SIG-M5 treated with dmso at 0.1 percent for 504 hours (cell line): ENCODE data around the gene ADAMTS7.
"Not testable (repeated sequence)": the region's sequence is repeated elsewhere in the genome, so short reads cannot be mapped to it uniquely, and the experiment has no call there.

Experiments
- DNase-seq: peaks from one replicate; lab custom pipeline; 2025; ENCODE audit not compliant: unreplicated experiment; lab: John Stamatoyannopoulos, UW

Gene ADAMTS7

DNA sequence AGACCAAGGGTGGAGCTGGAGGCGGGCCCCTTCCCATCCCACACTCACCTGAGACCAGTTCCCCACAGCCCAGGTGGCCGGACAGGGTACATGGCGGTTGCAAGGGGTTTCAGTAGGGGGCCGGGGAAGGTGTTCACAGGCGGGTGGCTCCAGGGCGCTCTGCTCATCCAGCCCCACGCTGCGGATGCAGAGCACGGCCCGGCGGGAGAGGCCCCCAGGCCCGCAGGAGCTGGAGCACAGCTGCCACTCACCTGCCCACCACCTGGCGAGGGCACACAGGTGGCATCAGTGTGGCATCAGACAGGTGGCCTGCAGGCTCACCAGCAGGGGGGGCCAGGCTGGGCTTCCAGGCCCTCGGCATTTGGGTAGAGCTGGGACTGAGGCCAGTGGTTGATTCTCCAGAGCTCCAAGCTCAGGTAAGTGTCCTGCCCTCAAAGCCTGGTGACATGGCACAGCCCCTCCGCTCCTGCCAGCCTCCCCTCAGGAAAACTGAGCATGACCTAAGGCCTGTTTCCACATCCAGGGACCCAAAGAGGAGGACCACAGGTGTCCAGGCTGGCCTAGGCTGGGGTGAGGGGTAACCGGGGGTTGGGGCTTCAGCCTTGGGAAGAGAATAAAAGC is 43.8 kb downstream of the ADAMTS7 start:
- DNase-seq, result no peak

DNA sequence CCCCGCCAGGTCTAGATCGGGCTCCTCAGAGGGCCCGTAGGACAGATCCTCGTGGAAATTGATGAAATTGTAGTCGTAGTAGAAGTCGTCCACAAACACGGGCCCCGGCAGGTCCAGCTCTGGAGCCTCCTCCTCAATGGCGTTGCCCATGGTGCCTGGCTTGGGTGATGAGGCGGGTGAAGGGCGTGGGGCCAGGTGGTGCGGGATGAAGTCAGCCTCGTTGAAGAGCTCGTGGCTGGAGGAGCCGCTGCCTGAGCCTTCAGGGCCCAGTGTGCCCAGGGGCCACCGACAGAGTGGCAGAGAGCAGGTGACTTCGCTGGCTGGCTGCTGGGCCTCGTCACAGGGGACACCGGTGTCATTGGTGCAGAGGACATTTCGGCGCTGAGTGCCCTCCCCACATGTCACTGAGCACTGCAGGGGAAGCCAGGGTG is 44.6 kb downstream of the ADAMTS7 start:
- not testable (repeated sequence) for DNase-seq

DNA sequence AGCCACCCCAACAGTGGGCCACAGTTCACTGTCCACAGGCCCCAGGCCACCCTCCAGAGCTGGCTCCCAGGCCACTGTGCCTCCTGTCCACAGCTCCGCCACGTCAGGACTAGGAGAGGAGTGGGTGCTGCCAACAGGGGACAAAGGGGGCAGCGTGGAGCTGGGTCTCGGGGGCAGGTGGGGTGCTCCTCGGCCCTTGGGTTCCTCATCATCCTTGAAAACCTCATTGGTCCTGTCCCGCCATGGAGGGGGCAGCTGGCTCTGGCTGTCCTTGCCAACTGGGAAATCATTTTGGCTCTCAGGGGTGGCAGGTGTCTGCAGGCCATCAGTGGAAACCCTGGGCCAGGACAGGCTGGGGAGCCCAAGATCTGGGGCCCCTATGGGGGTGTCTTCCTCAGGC is 45.2 kb downstream of the ADAMTS7 start:
- DNase-seq, result no peak

DNA sequence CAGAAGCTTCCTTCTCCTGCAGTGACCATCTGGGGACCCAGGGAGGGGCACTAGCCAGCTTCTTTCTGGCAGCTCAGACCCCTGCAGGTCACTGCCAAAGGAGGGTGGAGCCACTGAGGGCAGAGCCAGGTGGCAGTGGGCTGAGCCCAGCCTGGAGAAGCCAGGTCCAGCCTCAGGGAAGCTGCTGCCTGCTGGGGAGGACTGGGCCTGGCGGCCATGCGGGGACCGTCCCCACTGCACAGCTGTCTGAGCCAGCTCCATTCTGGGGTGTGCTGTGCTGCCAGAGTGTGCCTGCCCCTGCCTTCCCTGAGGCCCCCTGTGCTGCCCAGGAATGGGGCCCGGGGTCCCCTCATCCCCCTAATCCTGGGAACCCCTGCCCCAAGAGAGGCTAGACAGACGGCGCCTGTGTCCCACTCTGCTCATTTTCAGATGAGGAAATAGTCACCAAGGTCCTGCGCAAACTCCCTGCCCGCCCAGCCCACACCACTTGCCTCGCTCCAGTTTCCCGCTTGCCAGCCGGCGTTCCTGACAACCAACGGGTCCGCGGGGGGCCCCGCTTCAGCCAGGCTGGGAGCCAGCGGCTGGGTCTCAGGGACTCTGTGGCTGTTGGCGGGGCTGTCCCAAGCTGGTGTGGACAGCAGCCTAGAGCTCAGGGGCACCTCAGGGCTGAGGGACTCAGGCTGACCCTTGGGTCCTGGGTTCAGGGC is 46.0 kb downstream of the ADAMTS7 start:
- DNase-seq, result not testable (repeated sequence)

DNA sequence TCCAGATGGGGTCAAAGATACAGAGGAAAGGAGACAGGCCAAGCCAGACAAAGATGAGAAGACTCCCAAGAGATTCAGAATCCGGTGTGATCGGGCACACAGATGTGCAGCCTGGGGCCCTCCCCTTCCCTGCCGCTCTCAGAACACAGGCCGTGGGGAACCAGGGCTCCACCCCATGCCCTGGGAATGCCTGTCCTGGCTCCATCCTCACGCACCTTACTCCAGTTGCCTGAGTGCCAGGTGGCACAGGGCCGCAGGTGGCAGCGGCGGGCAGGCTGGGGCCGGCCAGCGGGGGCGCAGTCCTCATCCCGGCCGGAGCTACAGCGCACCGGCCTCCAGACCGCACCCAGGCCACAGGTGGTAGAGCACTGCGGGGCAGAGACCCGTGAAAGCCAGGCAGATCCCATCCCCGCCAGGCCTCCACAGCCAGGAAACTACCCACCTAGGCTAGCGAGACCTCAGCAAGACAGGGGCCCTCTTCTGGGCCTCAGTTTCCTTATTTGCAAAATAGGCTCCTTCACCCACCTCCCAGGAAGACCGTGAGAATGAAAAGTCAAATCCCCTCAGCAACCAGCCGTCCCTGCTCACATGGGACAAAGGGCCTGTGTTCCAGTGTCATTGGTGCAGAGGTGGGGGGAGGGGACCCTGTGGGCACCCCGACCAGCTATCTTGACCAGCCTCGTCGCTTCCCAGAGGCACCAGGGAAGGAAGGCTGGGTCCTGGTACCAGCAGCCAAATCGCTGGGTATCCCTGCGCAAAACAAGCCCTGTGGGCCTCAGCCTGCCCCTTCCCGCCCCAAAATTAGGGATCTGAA is 46.7 kb downstream of the ADAMTS7 start:
- DNase-seq, result not testable (repeated sequence)

DNA sequence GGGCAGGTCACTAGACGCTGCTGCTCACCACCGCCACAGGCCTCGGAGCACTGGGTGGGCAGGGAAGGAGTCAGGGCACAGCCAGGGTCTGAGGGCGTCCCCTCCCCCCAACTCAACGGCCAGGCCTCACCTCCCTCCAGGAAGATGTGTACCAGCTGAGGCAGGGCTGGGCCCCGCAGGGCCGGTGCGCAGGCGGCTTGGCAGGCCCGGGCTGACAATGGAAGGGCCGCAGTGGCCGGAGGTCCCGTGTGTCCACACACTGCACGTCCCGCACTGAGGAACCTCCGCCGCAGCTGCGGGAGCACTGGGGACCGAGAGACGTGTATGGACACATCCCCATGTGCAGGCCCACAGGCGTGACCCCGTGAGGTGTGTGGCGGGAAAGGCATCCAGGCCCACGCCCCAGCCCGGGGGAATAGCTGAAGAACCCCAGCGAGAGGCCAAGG is 47.4 kb downstream of the ADAMTS7 start:
- DNase-seq, result no peak

DNA sequence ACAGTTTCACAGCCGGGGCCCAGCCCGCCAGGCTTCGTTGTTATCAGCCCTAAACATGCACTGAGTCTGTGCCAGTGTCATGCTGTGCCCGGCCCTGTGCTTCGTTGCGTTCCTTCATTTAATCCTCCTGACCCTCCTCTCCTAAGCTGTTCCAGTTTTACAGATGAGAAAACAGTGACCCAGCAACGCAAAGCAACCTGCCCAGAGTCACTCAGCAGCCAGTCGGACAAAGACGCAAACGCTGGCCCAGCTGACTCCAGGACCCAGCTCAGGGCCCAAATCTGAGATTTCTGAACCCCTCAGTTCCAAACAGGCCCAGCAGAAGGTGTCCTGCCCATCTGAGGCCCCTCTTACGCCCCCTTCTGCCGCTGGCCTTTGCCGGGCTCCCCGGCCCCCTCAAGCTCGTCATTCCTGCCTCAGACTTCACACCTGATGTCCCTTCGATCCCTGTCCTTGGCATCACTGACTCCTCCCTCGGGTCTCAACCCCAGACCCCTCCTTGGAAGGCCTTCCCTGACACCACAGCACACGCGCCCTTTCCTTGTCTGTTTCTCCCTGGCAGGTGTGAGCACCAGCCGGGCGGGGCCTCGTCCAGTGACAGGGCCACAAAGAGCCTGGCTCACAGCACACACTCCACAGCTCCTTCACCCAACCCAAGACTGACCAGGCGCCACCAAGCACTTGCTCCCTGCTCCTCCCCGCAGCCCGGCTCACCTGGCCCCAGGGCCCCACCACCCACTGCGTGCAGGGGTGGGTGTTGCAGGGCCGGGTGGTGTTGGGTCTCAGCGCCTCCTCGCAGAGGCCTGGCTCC is 48.1 kb downstream of the ADAMTS7 start:
- no peak for DNase-seq

DNA sequence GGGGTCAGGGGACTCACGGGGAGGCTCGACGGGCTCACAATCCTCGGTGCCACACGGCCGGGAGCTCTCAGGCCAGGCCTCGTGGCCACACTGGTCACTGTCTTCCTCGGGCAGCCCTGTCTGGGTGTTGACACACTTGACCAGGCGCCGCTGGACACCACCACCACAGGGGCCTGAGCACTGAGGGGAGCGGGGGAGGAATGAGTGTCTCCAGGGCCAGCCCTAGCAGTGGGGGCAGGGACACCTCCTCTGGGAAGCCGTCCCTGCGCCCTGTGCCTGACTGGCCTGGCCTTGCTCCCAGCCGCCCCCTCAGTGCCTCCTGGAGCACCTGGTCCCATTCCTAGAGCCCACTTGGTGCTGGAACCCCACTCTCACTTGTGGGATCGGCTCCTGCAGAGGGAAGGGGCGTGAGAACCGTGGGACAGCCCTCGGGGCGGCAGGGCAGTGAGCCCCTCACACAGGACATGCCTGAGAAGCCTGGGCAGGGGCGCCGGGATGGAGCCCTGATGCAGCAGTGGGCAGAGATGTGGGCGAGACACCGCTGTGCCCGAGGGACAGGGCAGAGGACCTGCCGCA is 48.8 kb downstream of the ADAMTS7 start:
- not testable (repeated sequence) for DNase-seq

DNA sequence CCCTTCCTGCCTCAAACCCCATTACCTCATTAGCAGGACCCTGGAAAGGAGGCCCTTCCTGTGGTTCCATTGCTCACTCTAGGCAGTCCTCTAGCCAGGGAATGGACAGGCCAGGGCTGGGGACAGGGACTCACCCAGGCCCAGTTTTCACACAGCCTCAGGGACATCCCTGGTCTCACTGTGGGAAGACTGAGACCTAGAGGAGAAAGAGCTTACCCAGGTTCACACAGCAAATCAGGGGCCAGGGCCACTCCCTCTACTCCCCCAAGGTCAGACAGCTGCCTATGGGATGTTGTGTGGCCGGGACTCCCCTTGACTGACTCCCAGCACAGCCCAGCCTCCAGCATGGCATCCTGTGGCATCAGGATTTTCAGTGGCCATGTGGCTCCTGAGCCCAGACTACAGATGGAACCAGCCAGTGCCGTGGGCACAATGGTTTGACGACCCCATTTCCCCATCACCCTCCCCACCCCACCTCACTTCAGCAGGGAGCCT is 49.3 kb downstream of the ADAMTS7 start:
- no peak for DNase-seq

DNA sequence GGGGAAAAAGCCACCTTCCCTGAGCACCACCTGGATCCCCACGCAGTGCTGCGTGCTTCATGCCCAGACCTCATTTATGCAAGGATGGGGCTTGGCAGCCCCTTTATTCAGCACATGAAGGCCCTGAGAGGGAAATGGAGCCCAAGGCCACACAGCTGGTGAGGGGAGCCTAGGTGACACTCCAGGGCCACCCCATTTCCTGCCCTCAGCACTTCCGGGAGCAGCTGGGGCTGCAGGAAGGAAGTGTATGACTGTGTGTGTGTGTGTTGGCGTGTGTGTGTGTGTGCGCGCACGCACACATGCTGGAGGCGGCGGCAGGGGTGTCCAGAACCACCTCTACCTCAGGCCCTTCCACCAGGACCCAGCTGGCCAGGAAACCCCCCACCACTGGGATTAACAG is 49.8 kb downstream of the ADAMTS7 start:
- not testable (repeated sequence) for DNase-seq

DNA sequence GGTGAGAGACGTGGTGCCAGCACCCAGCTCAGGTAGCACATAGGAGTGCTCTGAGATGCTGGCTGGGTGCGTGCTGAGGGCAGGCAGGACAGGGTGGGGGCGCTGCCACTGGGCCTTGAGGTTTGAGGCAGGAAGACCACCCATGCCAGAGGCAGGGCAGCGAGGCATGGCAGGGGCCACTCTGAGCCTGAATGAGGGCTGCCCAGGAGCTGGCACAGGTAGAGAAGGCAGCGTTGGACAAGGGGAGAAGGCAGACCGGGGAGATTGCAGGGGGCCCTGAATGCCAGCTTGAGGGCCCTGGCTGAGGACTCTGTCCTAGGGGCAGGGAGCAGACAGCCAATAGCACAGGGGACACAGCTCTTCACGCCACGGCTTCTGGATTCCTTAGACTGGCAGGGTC is 50.2 kb downstream of the ADAMTS7 start:
- DNase-seq, result no peak

DNA sequence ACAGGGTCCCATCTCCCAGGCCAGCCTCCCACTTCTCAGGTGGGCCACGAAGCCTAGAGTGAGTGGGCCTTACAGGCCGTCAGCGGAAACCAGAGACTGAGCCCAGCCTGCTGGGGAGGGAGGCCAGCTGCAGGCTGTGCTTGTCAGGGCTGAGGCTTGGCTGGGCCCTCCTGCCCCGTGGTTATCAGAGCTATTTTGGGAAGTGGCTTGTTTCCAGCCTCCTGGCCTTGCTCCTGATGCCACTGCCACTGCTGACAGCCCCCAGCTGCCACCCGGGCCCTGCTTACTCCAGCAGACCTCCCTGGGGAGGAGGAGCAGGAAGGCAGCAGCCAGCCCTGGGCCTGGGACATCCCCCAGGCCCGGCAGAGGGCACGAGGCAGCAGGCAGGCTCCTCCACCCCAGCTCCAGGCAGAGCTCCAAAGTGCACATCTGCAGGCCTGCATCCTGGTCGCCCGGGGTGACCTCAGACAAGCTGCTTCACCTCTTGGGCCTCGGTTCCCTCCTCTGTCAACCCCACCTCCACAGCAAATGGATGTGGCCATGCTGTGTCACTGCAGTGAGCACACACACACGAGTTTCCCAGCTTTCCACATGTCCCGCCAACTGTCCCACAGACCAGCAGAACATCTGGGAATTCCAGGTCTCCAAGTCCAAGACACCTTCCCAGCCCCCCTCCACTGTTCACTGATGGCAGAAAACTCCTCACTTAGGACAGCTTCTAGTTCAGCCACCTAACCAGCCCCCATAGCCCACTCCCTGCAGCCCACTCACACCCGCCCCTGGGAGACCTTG is 51.0 kb downstream of the ADAMTS7 start:
- DNase-seq, result not testable (repeated sequence)

DNA sequence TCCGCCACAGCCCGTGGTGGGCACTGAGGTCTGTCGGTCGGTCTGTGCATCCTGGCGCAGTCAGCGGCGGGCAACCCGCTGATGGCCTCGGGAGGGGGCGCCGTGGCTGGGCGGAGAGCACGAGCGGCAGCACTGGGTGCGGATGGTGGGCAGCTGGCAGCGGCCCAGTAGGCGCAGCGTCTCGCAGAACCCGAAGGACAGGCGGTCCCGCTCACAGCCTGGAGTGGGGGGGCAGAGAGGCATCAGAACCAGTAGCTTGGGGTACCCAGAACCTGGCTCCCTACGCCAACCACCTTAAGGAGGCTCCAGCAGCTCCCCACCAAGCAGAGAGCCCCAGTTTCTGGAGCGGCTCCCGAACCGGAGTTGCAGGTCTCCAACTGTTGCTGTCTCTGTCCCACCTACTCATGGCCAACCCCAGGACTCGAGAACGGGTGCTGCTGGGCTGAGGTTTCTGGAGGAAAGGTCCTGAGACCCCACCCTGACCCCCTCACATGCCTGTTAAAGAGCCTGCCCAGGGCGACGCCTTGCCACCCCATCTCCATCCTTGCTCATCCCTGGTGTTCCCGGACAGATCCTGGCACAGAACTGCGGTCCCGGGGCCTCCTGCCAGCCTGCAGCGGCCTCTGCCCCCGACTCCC is 51.8 kb downstream of the ADAMTS7 start:
- not testable (repeated sequence) for DNase-seq

DNA sequence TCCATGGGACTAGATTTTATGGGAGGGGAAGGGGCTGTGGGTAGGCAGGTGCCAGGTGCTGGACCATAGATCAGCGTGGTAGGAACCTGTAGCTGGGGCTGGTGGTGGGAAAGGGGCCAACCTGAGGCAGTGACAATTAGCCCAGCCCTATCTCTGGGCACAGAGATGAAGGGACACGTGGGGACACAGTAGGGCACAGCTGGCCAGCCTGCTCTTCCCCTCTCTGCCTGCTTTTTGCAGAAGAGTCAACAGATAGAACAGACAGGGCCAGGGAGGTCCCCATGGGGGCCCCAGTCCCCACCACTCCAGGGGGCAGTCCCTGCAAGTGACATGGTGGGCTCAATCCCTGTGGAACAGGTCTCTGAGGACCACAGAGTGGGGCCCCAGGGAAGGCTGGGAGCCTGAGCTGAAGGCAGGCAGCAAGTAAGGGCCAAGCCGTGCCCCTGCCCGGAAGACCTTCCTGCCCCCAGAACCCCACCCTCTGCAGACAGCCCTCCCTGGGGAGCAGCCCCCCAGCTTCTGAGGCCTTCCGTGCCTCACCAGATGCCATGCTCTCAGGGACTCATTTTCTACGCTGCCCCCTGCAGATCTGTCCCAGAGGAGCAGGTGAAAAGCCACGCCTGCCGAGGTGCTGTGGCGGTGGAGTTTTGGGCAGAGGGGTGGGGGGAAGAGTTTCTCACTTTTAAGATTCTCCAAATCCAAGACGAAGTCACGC is 52.6 kb downstream of the ADAMTS7 start:
- DNase-seq, result not testable (repeated sequence)

DNA sequence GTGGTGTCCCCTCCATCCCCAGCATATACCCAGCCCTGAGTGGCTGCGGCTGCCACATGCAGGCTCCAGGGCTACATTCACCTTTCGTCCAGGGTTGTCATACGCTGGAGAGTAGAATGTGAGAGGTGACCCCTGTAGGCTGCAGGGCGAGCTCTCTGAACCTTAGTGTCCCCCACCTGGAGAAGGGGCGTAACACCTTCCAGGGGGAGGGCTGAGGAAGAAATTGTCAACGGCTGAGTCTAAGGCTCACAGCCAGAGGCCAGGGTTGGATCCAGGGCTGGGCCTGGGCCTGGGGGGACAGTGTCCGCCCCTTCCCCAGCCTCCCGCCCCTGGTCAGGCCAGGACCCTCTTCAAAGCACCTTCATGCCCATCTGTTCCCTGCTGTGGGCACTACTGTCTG is 53.2 kb downstream of the ADAMTS7 start:
- not testable (repeated sequence) for DNase-seq

DNA sequence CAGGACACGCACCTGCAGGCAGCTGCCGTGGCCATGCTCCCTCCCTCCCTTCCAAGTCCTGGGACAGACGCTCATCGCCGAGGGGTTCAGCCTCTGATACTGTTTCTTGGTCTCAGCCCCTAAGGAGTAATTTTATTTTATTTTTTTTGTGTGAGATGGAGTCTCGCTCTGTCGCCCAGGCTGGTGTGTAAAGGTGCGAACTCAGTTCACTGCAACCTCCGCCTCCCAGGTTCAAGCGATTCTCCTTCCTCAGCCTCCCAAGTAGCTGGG is 53.7 kb downstream of the ADAMTS7 start:
- DNase-seq, result no peak

DNA sequence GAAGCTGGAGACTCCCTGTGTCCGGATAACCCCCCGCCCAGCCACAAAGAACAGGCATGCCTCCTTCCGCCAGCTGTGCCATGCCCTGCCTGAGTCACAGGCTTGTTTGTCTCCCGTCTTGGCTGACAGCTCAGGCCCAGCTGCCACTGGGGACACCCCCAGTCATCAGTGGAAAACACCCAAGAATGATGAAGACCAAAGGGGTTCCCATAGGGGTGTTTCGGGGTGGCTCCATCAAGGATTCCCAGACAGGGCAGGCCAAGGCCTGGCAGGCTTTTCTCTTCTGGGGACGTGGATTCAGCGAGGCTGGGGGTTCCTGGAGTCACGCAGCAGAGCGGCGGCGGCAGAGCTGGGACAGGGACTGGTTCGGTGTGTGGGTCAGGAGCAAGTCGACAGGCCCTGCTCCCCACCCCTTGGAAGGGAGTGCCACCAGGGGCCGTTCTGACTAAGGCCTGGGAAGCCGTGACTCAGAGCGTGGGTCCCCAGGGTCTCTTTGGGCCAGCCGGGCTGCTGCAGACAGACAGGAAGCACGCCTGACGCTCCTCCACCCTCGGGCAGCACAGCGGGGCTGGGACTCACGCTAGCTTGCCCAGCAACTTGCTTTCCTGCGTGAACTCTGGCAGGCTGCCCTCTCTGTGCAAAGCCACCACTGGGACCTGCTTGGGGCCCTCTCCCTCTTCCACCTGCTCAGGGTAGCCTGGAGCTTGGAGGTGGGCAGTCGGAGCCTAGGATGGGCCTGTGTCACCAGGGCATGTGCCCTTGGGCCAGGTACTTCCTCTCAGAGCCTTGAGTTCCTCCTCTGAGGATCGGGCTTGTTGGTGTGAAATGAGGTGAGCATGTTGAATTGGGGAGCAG is 54.3 kb downstream of the ADAMTS7 start:
- not testable (repeated sequence) for DNase-seq
